GM12874 (cell line): ENCODE results near the gene SYT9.

Source experiments
- TF ChIP-seq, protein P1 (sequence below): IDR thresholded peaks from 2 replicates; pipeline ENCODE4 v1.5.1; 2011; ENCODE audit warnings: low read depth, mild to moderate bottlenecking, control low read depth, low read length, moderate library complexity; ENCODE audit not compliant: insufficient read depth

The SYT9 gene

GRCh38 chr11:7256943-7257342 is 5.2 kb downstream of the SYT9 start:
- TF ChIP-seq, protein P1, sequence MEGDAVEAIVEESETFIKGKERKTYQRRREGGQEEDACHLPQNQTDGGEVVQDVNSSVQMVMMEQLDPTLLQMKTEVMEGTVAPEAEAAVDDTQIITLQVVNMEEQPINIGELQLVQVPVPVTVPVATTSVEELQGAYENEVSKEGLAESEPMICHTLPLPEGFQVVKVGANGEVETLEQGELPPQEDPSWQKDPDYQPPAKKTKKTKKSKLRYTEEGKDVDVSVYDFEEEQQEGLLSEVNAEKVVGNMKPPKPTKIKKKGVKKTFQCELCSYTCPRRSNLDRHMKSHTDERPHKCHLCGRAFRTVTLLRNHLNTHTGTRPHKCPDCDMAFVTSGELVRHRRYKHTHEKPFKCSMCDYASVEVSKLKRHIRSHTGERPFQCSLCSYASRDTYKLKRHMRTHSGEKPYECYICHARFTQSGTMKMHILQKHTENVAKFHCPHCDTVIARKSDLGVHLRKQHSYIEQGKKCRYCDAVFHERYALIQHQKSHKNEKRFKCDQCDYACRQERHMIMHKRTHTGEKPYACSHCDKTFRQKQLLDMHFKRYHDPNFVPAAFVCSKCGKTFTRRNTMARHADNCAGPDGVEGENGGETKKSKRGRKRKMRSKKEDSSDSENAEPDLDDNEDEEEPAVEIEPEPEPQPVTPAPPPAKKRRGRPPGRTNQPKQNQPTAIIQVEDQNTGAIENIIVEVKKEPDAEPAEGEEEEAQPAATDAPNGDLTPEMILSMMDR: no peak

DNA sequence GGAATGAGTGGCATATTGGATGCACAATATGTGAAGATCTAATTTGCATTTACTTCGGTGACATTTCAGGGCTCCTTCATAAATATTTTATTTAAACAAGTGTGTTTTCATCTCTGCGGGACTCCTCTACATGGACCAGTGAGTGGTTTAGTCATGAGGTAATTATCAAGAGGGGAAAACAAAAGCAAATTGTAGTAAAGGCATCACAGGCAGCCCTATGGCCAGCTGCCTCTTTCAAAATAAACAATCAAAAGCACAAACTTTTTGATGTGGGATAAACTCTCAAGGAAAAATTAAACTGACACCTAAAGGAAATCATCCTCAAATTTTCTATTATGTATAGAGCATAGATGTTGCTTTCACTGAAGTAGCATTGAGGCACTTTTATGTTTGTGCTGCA is 6.0 kb downstream of the SYT9 start:
- TF ChIP-seq, protein P1: no peak

GRCh38 chr11:7261578-7261977 is 9.9 kb downstream of the SYT9 start:
- TF ChIP-seq, protein P1: no peak

GRCh38 chr11:7262672-7263071 is 11.0 kb downstream of the SYT9 start:
- TF ChIP-seq, protein P1: no peak

DNA sequence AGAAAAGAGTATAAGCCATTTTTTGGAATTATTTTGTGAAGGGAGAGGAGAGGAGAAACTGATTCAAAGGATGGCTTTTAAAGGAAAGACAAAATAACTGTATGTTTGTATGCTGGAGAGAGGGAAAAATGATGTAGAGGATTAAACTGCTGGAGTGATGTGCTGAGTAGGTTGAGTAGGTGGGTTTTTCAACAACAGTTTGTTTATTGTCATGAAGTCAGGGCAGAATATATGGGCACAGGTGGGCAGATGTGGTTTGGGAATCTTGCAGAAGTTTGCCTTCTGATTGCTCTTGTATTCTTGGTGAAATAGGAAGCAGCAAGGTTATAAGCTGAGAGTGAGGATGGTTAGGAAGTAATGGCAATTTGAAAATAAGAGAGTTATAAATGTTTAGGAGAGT is 12.1 kb downstream of the SYT9 start:
- TF ChIP-seq, protein P1: no peak

DNA sequence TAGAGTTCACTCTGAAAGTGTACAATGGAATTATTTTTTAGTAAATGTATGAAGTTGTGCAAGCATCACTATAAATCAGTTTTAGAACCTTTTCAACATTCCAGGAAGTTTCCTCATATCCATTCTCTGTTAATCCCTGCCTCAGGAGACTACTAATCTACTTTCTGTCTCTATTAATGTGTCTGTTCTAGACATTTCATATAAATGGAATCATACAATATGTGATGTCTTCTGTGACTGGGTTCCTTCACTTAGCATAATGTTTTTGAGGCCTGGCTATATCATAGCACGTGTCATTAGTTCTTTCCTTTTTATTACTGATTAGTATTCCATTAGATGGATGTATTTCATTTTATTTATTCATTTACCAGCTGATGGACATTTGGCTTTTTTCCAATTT is 17.1 kb downstream of the SYT9 start:
- TF ChIP-seq, protein P1: no peak

- TF ChIP-seq, protein P1: no peak
Measured at GRCh38 chr11:7270233-7270865, 18.6 kb downstream of the SYT9 start.
